Activated CD8-positive, alpha-beta memory T cell treated with anti-CD3 and anti-CD28 coated beads for 4 hours (primary cell): ENCODE results near the gene CCR7.
A peak's percentile ranks its signal among the peaks of the same experiment; 100 is the strongest.

Experiments used
- DNase-seq, 2 donors: peaks; one replicate each; pipeline ENCODE4 v3.0.0-alpha.2; 2020; ENCODE audit warnings: low read depth in 2 of 2

Gene CCR7

DNA sequence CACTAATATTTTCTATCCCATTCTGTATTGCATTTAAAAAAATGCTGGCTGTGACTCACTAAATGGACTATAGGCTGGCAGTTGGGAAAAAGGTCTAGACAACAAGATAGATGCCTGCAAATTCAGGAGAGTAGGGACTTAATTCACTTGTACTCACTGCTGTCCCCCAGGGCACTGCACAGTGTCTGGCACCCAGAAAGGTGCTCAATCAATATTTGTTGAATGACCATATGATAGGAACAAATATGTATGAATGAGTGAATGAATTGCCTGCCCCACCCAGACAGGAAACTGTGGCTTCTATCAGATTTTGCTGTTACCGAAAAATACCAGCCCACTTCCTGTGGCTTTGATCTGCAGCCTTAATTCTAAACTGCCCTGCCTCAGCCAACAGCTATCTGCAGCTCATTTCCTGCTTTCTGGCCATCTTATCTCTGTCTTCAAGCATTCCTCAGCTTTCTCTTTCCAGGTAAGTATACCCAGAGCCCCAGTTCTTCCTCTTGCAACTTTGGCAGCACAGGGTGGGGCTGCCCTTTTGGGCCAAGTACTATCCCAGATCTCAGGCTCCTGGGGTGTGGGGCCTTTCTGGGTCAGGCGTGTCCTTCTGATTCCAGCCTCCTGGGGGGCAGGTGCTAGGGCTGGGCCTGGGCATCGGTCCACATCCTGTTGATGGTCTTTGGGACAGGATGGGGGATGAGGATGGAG, 48.5 kb downstream of the CCR7 start:
- peak; percentile 43 to 62 for DNase-seq

DNA sequence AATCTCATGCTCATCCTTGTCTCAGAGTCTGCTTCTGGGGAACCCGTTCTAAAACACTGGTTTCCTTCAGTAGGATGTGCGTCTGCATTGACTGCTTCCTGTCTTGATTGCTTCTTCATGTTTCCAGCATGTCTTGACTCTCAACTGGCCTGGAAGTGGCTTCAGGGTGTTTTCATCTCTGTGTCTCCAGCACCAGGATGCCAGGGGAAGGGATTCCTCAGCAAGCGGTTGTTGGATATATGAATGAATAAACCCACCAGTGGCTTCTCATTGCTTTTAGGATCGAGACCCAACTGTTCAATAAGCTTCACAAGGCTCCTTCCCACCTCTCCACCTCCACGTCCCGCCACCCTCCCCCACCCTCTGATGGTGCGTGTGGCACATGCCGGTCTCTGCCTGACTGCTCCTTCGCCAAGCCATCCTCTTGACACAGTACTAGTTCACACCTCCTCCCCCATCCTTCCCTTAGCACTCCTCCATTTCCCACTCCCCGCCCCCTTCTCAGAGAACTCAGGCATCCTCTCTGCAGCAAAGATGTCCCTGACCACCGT, 49.7 kb downstream of the CCR7 start:
- DNase-seq: no peak

DNA sequence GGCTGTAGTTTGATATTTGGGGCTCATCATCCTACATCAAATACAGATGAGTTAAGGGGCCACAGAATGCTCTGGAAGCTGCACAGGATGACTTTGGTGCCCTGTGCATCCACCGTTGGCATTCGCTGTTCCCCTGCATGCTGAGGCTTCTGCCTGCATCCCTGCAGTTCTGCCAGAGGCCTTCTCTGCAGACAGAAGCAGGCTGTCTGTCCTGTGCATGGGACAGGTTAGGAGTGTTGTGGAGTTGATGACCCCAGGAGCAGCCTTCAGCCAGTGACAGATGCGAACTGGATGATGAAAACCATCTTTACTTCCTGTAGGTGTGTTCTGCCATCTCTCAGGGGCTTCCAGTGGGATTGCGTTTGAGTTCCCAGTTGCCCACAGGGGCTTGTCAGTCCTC, 50.3 kb downstream of the CCR7 start:
- DNase-seq: no peak

DNA sequence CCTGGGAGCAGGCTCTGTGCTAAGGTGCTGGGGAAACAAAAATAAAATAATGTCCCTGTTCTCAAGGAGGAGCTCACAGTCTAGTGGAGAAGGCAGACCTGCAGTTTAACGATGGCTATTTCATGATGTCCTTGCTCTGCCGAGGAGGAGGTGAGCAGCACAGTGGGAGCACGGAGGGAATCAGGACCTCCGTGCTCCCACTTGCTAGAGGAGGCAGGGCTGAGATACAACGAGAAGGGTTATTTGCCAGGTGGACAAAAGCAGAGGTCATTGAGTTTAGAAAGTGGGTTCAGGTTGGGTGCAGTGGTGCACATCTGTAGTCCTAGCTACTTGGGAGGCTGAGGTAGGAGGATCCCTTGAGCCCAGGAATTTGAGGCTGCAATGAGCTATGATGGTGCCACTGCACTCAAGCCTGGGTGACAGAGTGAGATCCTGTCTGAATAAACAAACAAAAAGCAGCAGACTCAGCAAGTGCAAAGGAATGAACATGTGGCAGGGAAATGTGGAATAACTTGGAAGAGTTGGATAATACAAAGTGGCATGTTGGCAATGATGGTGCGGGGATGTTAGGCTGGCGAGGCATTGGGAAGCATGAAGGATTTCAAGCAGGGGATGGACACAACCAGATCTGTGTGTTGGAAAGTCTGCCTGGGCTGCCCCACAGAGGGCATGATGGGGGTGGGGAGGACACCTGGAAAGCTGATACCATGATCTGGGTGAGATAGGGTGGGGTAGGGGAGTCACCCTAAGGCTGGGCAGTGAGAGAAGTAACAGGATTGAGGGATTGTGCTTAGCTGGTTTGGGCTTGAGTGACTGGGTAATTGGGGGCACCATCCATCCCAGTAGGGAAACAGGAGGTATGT, 51.0 kb downstream of the CCR7 start:
- no peak for DNase-seq

DNA sequence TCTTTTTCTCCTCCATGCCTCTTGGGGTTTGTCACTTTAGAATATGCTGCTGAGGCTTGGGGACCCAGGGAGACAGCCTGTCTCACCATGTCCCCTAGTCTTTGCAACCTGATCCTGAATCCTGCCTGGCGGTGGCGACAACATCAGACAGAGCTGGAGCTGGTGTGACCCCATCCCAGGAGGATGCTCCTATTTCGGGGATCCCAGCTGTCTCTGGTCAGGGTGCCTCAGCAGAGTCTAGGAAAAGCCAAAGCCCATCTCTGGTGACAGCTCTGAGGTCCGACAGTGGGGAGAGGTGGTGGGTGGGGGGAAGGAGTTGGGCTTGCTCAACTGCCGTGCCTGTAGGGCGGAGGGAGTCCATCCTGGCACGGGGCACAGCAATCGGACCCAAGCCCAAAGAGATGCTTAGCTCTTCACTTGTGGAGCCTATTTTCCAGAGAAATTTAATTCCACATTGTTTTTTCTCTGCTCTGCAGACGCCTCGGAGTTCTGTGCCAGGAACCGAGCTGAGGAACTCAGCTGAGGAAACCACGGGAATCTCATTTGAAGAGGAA, 53.5 kb downstream of the CCR7 start:
- no peak for DNase-seq

DNA sequence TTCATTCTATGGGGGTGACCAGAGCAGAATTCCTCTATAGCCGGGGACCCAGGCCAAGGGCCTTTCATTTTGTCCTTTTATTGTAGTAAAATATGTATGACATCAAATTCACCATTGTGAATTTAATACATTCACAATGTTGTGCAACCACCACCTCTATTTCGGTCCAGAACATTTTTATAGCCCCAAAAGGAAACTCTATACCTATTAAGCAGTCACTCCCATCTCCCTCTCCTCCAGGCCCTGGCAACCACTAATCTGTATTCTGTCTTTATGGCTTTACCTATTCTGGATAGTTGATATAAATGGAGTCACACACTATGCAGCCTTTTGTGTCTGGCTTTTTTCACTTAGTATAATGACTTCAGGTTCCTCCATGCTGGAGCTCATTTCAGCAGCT, 54.1 kb downstream of the CCR7 start:
- DNase-seq: no peak

DNA sequence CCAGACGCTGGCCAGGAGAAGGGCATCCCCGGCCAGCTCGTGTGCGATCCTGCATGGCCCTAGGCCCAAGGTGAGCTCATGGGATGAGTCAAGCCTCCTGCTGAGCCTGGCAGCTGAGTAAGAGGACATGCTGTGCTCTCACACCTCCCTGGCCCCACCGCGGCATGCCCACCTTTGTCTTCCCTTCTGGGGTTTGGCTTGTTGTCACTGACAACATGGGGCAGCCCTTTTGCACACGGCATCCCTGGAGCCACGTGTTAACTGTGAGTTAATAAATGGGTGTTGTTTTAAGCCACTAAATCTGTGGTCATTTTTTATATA, 55.0 kb downstream of the CCR7 start:
- no peak for DNase-seq

DNA sequence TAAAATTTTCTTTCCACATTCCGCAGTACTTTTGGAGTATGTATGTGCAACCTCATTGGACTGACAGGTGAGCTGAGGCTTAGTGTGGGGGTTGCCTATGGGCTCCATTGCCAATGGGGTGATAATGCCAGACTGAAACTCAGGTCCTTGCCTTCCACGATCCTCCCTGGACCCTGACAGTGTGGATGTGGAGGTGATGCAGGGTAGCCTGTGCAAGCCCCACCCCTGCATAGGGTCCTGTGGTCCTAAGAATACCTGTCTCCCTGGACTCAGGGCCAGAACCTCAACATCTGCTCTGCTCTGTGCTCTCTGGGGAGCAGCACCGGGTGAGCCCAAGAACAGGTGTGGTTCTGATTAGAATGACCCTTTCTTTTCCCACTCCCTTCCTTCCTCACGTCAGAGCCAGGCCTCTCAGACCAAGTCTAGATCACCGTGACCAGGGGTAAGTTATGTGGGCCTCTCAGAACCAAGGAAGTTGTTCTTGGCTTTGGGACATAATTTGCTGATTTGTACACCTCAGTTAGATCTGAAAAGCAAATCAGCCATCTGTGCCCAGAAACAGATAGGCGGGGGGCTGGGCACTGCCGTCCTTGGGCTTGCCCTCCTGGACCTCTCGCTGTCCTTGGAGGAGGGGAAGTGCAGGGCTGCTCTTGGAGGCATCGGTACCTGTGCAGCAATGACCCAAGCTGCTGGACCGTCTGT, 55.5 kb downstream of the CCR7 start:
- no peak for DNase-seq

DNA sequence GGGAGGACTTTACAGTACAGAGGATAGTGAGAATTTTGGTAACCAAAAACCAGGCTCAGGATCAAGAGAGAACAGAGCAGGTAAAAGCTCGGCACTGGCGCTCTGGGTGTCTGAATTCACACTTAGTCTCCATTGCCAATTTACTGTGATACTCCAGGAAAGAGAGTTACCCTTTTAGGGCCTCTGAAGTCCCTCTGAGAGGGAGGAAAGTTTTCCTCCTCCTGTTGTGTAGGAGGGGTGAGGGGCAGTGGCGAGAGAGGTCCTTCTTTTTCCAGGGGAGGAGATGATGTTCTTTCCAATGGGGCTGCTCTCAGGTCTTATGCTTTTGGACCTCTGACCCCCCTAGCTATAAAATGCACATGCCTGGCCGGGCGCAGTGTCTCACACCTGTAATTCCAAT, 58.5 kb downstream of the CCR7 start:
- DNase-seq: no peak
